Measurements from ENCODE around the gene SETD5.

The SETD5 gene

DNA sequence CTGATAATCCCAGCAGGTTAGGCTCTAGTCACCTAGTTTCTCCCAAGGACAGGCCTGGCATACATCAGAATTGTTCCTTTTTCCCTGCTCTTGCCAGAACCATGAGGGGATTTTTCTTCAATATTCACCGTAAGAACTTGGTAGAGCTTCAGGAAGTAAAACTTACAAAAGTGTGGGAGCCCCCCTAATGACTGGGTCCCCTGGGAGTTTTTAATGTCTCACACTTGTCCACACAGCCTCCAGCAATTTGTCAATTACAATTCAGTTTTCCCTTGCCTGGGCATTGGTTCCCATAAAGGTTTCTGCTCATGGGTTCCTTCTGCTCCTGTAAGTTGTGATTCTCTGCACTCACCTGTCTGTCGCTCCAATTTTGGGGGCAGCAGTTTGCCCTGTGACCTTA lies 127.7 kb downstream of the SETD5 start:
- no peak for DNase-seq
